PC-3 (cell line): ENCODE measurements around the gene TTF2. TPM values are rescaled to one million over a fixed set of nuclear protein-coding genes. Genes with fewer than 3 reads are reported as not detected.

Experiments used
- ATAC-seq: fragments of 200-7000 bp; cut with Tn5 transposase; 2 replicates; pipeline ENCODE4 v1.9.1; 2020; ENCODE audit warnings: mild to moderate bottlenecking, moderate library complexity
- BruUV-seq: library from RNA; stranded (reverse); fragments of 400-500 nt; replicated peaks from 2 replicates; lab custom pipeline; 2021; lab: Mats Ljungman, UMichigan
- CTCF ChIA-PET: fragments of 300-600 bp; sonication (Branson Sonifier 250); formaldehyde crosslinking; loops from one replicate; lab custom pipeline; 2022; ENCODE audit warnings: antibody characterized with exemption; lab: Charles Lee
- POLR2A ChIA-PET: fragments of 300-600 bp; sonication (Branson Sonifier 250); formaldehyde crosslinking; loops from one replicate; lab custom pipeline; 2022; ENCODE audit warnings: antibody characterized with exemption; ENCODE audit not compliant: unreplicated experiment; lab: Charles Lee
- DNase-seq: peaks from one replicate; pipeline ENCODE4 v3.0.0-alpha.2; 2015
- H2AFZ ChIP-seq: fragments of 300-600 bp; sonication (generic); 2 replicates; pipeline ENCODE4 v1.6.0; 2016; ENCODE audit warnings: antibody characterized with exemption, low read length
- H3F3A ChIP-seq: fragments of 300-600 bp; sonication (generic); one replicate; pipeline ENCODE4 v1.6.0; 2017; ENCODE audit warnings: antibody characterized with exemption, low read length, control low read depth, mild to moderate bottlenecking; ENCODE audit not compliant: unreplicated experiment
- H3K27ac ChIP-seq: fragments of 300-600 bp; sonication (generic); 2 replicates; pipeline ENCODE4 v1.5.1; 2016; ENCODE audit warnings: mild to moderate bottlenecking, low read length
- H3K27me3 ChIP-seq: fragments of 300-600 bp; sonication (generic); 2 replicates; pipeline ENCODE4 v1.6.1; 2016; ENCODE audit warnings: low read length, mixed read lengths
- H3K36me3 ChIP-seq: fragments of 300-600 bp; sonication (generic); 2 replicates; pipeline ENCODE4 v1.6.1; 2016; ENCODE audit warnings: low read depth, mixed run types, low read length, mixed read lengths
- H3K4me1 ChIP-seq: fragments of 300-600 bp; sonication (generic); 2 replicates; pipeline ENCODE4 v1.5.1; 2016; ENCODE audit warnings: low read length; ENCODE audit not compliant: insufficient read depth
- H3K4me2 ChIP-seq: fragments of 300-600 bp; sonication (generic); 2 replicates; pipeline ENCODE4 v1.6.0; 2016; ENCODE audit warnings: low read length
- H3K4me3 ChIP-seq: fragments of 300-600 bp; sonication (generic); 2 replicates; pipeline ENCODE4 v1.5.1; 2016; ENCODE audit warnings: mild to moderate bottlenecking, low read length, mixed read lengths
- H3K79me2 ChIP-seq: fragments of 300-600 bp; sonication (generic); 2 replicates; pipeline ENCODE4 v1.6.1; 2017; ENCODE audit warnings: low read length, mixed read lengths
- H3K9ac ChIP-seq: fragments of 300-600 bp; sonication (generic); 2 replicates; pipeline ENCODE4 v1.6.0; 2016; ENCODE audit warnings: mild to moderate bottlenecking, low read length
- H3K9me2 ChIP-seq: fragments of 300-600 bp; sonication (generic); replicated peaks from 2 replicates; pipeline ENCODE4 v1.6.1; 2016; ENCODE audit warnings: mixed run types, low read length, mixed read lengths
- H3K9me3 ChIP-seq: fragments of 300-600 bp; sonication (generic); 2 replicates; pipeline ENCODE4 v1.6.1; 2016; ENCODE audit warnings: low read length, mixed read lengths
- H4K20me1 ChIP-seq: fragments of 300-600 bp; sonication (generic); 2 replicates; pipeline ENCODE4 v1.6.1; 2016; ENCODE audit warnings: low read length, mixed read lengths
- EZH2 ChIP-seq: fragments of 300-600 bp; sonication (generic); IDR thresholded peaks from one replicate; pipeline ENCODE4 v1.6.1; 2017; ENCODE audit warnings: antibody characterized with exemption, mild to moderate bottlenecking, low read length; ENCODE audit not compliant: unreplicated experiment
- EZH2phosphoT487 ChIP-seq: fragments of 300-600 bp; sonication (generic); IDR thresholded peaks from 2 replicates; pipeline ENCODE4 v1.6.1; 2018; ENCODE audit warnings: mild to moderate bottlenecking, antibody characterized with exemption, low read length, borderline replicate concordance
- intact Hi-C: fragments of 100-400 bp; cut with micrococcal nuclease; formaldehyde crosslinking; loops from 2 replicates; pipeline ENCODE4 v1.9.0; 2023
- total RNA-seq: library from RNA; depleted of rRNA; stranded (reverse); fragments of >200 nt; gene quantifications from 2 replicates; pipeline ENCODE4 v1.2.3, GENCODE V29; 2014
- TF ChIP-seq, protein P1 (sequence below): fragments of 300-600 bp; sonication (generic); conservative IDR thresholded peaks from 2 replicates; pipeline ENCODE4 v1.5.1; 2017; ENCODE audit warnings: antibody characterized with exemption, low read depth, mild to moderate bottlenecking, low read length

Gene TTF2
- total RNA-seq, 1 experiment from 2014 or later, result 25.1 TPM

- intact Hi-C loops, result loop anchor here (2.0 to 10.0 kb wide), 2 partner anchors 59 to 693 kb away; partner anchors contain the start of gene TRIM45
- Histone ChIP-seq H3K36me3 (no peaks in the 10 kb centered on the region; the same call in 1 of the 2 replicates), H3K27me3 (no peaks in the 10 kb centered on the region), H3K9me2 (no peaks in the 10 kb centered on the region), H3K9ac (no peak overlapping the region), H3K4me1 (peaks cover 14% of the 10 kb centered on the region), H3K79me2 (peaks cover 27% of the 10 kb centered on the region; the same call in 1 of the 2 replicates), H4K20me1 (no peaks in the 10 kb centered on the region), H3K4me2 (0 out of 2 replicates have a peak overlapping the region, but pooled peaks have one; percentile 6), H2AFZ (no peak overlapping the region), H3K4me3 (no peak overlapping the region), H3K27ac (no peak overlapping the region), H3K9me3 (no peaks in the 10 kb centered on the region), H3F3A (no peaks in the 10 kb centered on the region)
- CTCF ChIA-PET, result interaction anchor here (0.5 kb wide), 1 partner anchor 487 kb away, joined by 3 read pairs; no protein-coding TSS in a partner anchor
- ATAC-seq (no peak), DNase-seq (peak; percentile 28)
- no TSS peak for BruUV-seq
- POLR2A ChIA-PET, result no interaction called here
- TF ChIP-seq, protein P1, sequence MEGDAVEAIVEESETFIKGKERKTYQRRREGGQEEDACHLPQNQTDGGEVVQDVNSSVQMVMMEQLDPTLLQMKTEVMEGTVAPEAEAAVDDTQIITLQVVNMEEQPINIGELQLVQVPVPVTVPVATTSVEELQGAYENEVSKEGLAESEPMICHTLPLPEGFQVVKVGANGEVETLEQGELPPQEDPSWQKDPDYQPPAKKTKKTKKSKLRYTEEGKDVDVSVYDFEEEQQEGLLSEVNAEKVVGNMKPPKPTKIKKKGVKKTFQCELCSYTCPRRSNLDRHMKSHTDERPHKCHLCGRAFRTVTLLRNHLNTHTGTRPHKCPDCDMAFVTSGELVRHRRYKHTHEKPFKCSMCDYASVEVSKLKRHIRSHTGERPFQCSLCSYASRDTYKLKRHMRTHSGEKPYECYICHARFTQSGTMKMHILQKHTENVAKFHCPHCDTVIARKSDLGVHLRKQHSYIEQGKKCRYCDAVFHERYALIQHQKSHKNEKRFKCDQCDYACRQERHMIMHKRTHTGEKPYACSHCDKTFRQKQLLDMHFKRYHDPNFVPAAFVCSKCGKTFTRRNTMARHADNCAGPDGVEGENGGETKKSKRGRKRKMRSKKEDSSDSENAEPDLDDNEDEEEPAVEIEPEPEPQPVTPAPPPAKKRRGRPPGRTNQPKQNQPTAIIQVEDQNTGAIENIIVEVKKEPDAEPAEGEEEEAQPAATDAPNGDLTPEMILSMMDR, result no peak
- no peak for TF ChIP-seq EZH2
- TF ChIP-seq EZH2phosphoT487, result no peak
Measured at GRCh38 chr1:117061986-117062415, 1.9 kb downstream of the TTF2 start.

DNA sequence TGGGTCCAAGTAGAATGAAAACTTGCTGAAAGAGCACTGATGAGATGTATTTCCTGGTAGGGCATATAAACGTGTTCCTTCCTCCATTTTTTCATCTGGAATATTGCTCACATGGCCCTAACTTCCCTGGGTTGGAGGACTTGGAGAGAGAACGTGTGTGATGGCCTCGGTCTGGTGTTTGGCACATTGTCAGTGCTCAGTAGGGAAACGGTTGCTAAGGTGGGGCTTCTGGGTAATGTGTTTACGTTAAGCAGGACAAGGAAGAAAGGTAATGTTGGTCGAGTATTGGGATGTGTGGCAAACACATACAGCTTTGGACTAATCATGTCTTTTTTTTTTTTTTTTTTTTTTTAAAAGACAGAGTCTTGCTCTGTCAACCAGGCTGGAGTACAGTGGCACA lies 6.2 kb downstream of the TTF2 start:
- TF ChIP-seq, protein P1, result no peak
- TF ChIP-seq EZH2 (no peak), EZH2phosphoT487 (no peak)
- H3F3A ChIP-seq, result no peaks in the 10 kb centered on the region
- H3K9ac ChIP-seq, result no peak overlapping the region
- CTCF ChIA-PET, result interaction anchor here (0.6 to 0.7 kb wide), 2 partner anchors 218 to 554 kb away, joined by 3 to 9 read pairs; no protein-coding TSS in a partner anchor
- BruUV-seq, result no TSS peak
- H3K27ac ChIP-seq, result no peak overlapping the region
- DNase-seq (no peak), ATAC-seq (no peak)
- no peak overlapping the region for H3K4me2 ChIP-seq
- peaks cover 3% of the 10 kb centered on the region; the same call in 1 of the 2 replicates for H3K4me1 ChIP-seq
- peaks cover 2% of the 10 kb centered on the region; the same call in 1 of the 2 replicates for H3K79me2 ChIP-seq
- POLR2A ChIA-PET, result no interaction called here
- H3K27me3 ChIP-seq, result no peaks in the 10 kb centered on the region
- no peak overlapping the region for H3K4me3 ChIP-seq
- H4K20me1 ChIP-seq, result no peaks in the 10 kb centered on the region
- intact Hi-C loops, result loop anchor here (2.0 to 10.0 kb wide), 2 partner anchors 302 to 688 kb away; no protein-coding TSS in a partner anchor
- no peaks in the 10 kb centered on the region for H3K9me2 ChIP-seq
- H2AFZ ChIP-seq, result no peak overlapping the region
- no peaks in the 10 kb centered on the region; the same call in 1 of the 2 replicates for H3K36me3 ChIP-seq
- no peaks in the 10 kb centered on the region for H3K9me3 ChIP-seq
